Muscle of leg (tissue), 16 donors: ENCODE data around the gene NDST1. TPM values are rescaled to one million over a fixed set of nuclear protein-coding genes. Genes with fewer than 3 reads are reported as not detected.

ENCODE experiments used
- DNase-seq: peaks from one replicate; pipeline ENCODE4 v3.0.0; 2013
- H3K27ac ChIP-seq: one replicate; pipeline ENCODE4 v1.5.1; 2013; ENCODE audit warnings: mild to moderate bottlenecking, low read length, control low read depth
- H3K27me3 ChIP-seq: one replicate; pipeline ENCODE4 v1.6.1; 2013; ENCODE audit warnings: low read length; ENCODE audit not compliant: control insufficient read depth, insufficient read depth
- H3K36me3 ChIP-seq: one replicate; pipeline ENCODE4 v1.6.1; 2013; ENCODE audit warnings: low read length; ENCODE audit not compliant: control insufficient read depth, insufficient read depth
- H3K4me1 ChIP-seq: one replicate; pipeline ENCODE4 v1.6.1; 2013; ENCODE audit warnings: low read length; ENCODE audit not compliant: control insufficient read depth, insufficient read depth
- H3K4me3 ChIP-seq: one replicate; pipeline ENCODE4 v1.5.1; 2013; ENCODE audit warnings: low read length, control low read depth
- H3K9me3 ChIP-seq: replicated peaks from 2 replicates; pipeline ENCODE4 v1.6.1; 2013; ENCODE audit warnings: low read depth, low read length; ENCODE audit not compliant: control insufficient read depth
- WGBS: methylation state at CpG from one replicate; pipeline ENCODE4 v1.1.5; 2013; ENCODE audit warnings: missing lambda C conversion rate; ENCODE audit not compliant: insufficient coverage; 5-methylcytosine and 5-hydroxymethylcytosine counted together
- long read RNA-seq, 11 donors: transcript quantifications; one replicate each; lab custom pipeline, GENCODE V29; 2026
- polyA plus RNA-seq, 8 donors: library from polyadenylated mRNA; unstranded; fragments of 120-200 nt; gene quantifications; one replicate each; pipeline versions ENCODE4 v1.2.1 to v1.2.3, GENCODE V29; 2013; ENCODE audit warnings: inconsistent platforms in 1 of 8, low replicate concordance in 1 of 8; ENCODE audit not compliant: insufficient read length in 8 of 8, insufficient read depth in 1 of 8
- total RNA-seq: library from RNA; stranded (reverse); fragments of 120-200 nt; gene quantifications from one replicate; pipeline ENCODE4 v1.2.4, GENCODE V29; 2013

Gene NDST1
- 24.4 TPM for total RNA-seq
- polyA plus RNA-seq = 10 to 100 TPM; 37.6 to 71.2 (median 53.6) TPM
- long read RNA-seq, donor 1 = 0 reads
- long read RNA-seq, donor 2 = 0 reads
- long read RNA-seq, donor 3, partial matches to known transcripts = 14 of 15 reads
- long read RNA-seq, donor 3, other reads (novel, unspliced or antisense) = 0 of 15 reads
- long read RNA-seq, donor 4, partial matches to known transcripts = 0 of 5 reads
- long read RNA-seq, donor 4, other reads (novel, unspliced or antisense) = 5 of 5 reads
- long read RNA-seq, donor 5, partial matches to known transcripts = 0 of 7 reads
- long read RNA-seq, donor 5, other reads (novel, unspliced or antisense) = 7 of 7 reads
- long read RNA-seq, donor 6, partial matches to known transcripts = 51 of 52 reads
- long read RNA-seq, donor 6, other reads (novel, unspliced or antisense) = 0 of 52 reads
- long read RNA-seq, donor 7 = 0 reads
- long read RNA-seq, donor 8 = 0 reads
- long read RNA-seq, donor 9, partial matches to known transcripts = 0 of 1 reads
- long read RNA-seq, donor 9, other reads (novel, unspliced or antisense) = 0 of 1 reads
- long read RNA-seq, donor 10 = 0 reads
- long read RNA-seq, donor 11 = 0 reads

- Histone ChIP-seq H3K9me3 (no peaks in the 10 kb centered on the region), H3K27ac (no peak within 1 kb of the TSS), H3K4me3 (no peak within 1 kb of the TSS), H3K36me3 (peaks cover 13% of the 10 kb centered on the region), H3K27me3 (no peaks in the 10 kb centered on the region), H3K4me1 (peaks cover 80% of the 10 kb centered on the region)
- no peak for DNase-seq
- WGBS = 82% methylated on average over 7 of the region's 16 CpGs
These were observed at the start of gene NDST1 for GRCh38 chr5:150507474-150508276. TSS of gene NDST1 (plus strand) at chr5:150508131. CDS start at chr5:150521255, 13,124 bp downstream.

- H3K36me3 ChIP-seq = no peaks in the 10 kb centered on the region
- H3K27me3 ChIP-seq = no peaks in the 10 kb centered on the region
- H3K4me3 ChIP-seq = no peak overlapping the region
- peaks cover 7% of the 10 kb centered on the region for H3K4me1 ChIP-seq
- WGBS = 38% methylated on average over 21 of the region's 36 CpGs
- H3K27ac ChIP-seq = no peak overlapping the region
- no peaks in the 10 kb centered on the region for H3K9me3 ChIP-seq
- peak; percentile 69 for DNase-seq
These were observed 49.0 kb upstream of the NDST1 start for GRCh38 chr5:150458802-150459557.

DNA sequence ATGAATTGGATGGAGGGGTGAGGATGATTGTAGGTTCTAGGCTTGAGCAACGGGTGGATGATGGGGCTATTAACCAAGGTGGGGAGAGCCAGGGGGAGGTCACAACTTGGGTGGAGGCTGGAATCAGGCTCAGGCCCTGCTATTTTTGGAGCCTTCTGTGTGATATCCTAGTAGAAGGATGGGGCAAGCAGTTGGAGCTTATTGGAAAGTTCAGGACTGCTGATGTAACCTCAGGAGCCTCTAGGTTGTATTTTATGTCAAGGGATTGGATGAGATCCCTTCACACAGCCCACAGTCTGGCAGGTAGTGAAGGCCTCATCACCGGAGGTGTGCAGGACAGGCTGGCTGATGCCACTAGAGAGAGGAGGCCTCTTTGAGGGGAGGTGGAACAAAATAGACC is 47.1 kb upstream of the NDST1 start:
- Histone ChIP-seq H3K27me3 (no peaks in the 10 kb centered on the region), H3K36me3 (no peaks in the 10 kb centered on the region), H3K9me3 (no peaks in the 10 kb centered on the region), H3K4me3 (no peak overlapping the region), H3K27ac (no peak overlapping the region), H3K4me1 (peaks cover 22% of the 10 kb centered on the region)
- DNase-seq = no peak
- 35% methylated on average over 2 of the region's 2 CpGs for WGBS

GRCh38 chr5:150461231-150461630 is 46.7 kb upstream of the NDST1 start:
- H3K4me1 ChIP-seq = peaks cover 24% of the 10 kb centered on the region
- no peak for DNase-seq
- H3K9me3 ChIP-seq = no peaks in the 10 kb centered on the region
- no peaks in the 10 kb centered on the region for H3K27me3 ChIP-seq
- WGBS = no CpG with 5 or more reads among the region's 2 CpGs
- H3K36me3 ChIP-seq = no peaks in the 10 kb centered on the region
- no peak overlapping the region for H3K4me3 ChIP-seq
- no peak overlapping the region for H3K27ac ChIP-seq

DNA sequence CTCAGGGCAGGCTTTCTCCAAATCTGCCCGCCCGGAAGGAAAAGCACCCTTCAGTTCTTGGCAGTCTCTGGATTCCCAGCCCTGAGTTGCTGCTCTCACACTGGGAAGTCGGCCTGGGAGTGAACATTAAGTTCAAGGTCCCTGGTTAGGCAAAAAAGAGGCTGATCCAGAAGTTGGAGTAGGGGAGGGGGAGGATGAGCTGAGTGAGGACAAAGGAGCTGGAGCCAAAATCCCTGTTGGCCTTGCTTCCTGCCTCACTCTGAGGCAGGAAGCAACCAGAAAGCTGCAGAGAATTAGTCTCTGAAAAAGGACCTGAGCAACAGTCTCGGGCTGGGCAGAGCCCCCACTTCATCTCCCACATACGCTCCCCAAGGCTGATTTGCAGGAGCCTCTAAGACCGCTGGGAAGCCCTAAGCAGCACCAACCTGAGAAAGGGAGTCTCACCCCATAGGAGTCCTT is 43.3 kb upstream of the NDST1 start:
- H3K4me3 ChIP-seq = no peak overlapping the region
- H3K9me3 ChIP-seq = no peaks in the 10 kb centered on the region
- no peaks in the 10 kb centered on the region for H3K36me3 ChIP-seq
- no peaks in the 10 kb centered on the region for H3K27me3 ChIP-seq
- H3K4me1 ChIP-seq = peaks cover 17% of the 10 kb centered on the region
- 13% methylated on average over 4 of the region's 6 CpGs for WGBS
- peak; percentile 90 for DNase-seq
- H3K27ac ChIP-seq = peak overlapping the region; percentile 89

- Histone ChIP-seq H3K4me1 (peaks cover 17% of the 10 kb centered on the region), H3K4me3 (no peak overlapping the region), H3K27ac (peak overlapping the region; percentile 89), H3K9me3 (no peaks in the 10 kb centered on the region), H3K36me3 (no peaks in the 10 kb centered on the region), H3K27me3 (no peaks in the 10 kb centered on the region)
- peak; percentile 37 for DNase-seq
- WGBS = 68% methylated on average over 7 of the region's 8 CpGs
These were observed 42.0 kb upstream of the NDST1 start for GRCh38 chr5:150465927-150466326.

GRCh38 chr5:150468206-150468605 is 39.7 kb upstream of the NDST1 start:
- H3K4me3 ChIP-seq = no peak overlapping the region
- H3K27me3 ChIP-seq = no peaks in the 10 kb centered on the region
- WGBS = 94% methylated on average over 4 of the region's 4 CpGs
- no peak overlapping the region for H3K27ac ChIP-seq
- peaks cover 17% of the 10 kb centered on the region for H3K4me1 ChIP-seq
- DNase-seq = no peak
- no peaks in the 10 kb centered on the region for H3K9me3 ChIP-seq
- no peaks in the 10 kb centered on the region for H3K36me3 ChIP-seq

DNA sequence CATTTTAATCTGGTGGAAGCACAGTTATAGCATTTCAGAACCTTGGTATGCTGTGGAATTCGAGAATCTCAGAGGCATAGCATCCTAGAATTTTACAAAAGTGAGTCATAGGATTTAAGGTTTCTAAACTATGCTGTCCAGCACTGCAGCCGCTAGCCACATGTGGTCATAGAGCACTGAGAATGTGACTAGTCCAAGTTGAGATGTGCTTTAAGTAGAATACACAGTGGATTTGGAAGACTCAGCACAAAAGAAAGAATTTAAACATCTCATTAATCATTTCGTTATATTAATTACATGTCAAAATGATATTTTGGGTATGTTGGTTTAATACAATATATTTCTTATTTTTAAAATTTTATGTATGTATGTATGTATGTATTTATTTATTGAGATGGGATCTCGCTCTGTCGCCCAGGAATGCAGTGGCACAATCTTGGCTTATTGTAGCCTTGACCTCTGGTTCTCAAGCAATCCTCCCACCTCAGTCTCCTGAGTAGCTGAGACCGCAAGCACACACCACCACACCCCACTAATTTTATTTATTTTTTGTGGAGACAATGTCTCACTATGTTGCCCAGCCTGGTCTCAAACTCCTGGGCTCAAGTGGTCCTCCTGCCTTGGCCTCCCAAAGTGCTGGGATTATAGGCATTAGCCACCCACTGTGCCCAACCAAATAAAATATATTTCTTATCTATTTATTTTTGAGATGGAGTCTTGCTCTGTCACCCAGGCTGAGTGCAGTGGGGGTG is 38.0 kb upstream of the NDST1 start:
- peak; percentile 22 for DNase-seq
- Histone ChIP-seq H3K4me1 (peaks cover 10% of the 10 kb centered on the region), H3K27ac (no peak overlapping the region), H3K27me3 (no peaks in the 10 kb centered on the region), H3K4me3 (no peak overlapping the region), H3K36me3 (no peaks in the 10 kb centered on the region), H3K9me3 (no peaks in the 10 kb centered on the region)
- 36% methylated on average over 2 of the region's 6 CpGs for WGBS

GRCh38 chr5:150473673-150474358 is 34.1 kb upstream of the NDST1 start:
- Histone ChIP-seq H3K9me3 (no peaks in the 10 kb centered on the region), H3K27me3 (no peaks in the 10 kb centered on the region), H3K4me3 (no peak overlapping the region), H3K27ac (no peak overlapping the region), H3K4me1 (no peaks in the 10 kb centered on the region), H3K36me3 (no peaks in the 10 kb centered on the region)
- WGBS = no CpG with 5 or more reads among the region's 12 CpGs
- no peak for DNase-seq
